DMS 273 (cell line): ENCODE data around the gene FBLN5.
"Not testable (repeated sequence)": the region's sequence is repeated elsewhere in the genome, so short reads cannot be mapped to it uniquely, and the experiment has no call there.

ENCODE experiments used
- DNase-seq: peaks from one replicate; lab custom pipeline; 2025; ENCODE audit not compliant: unreplicated experiment; lab: John Stamatoyannopoulos, UW

FBLN5 gene

GRCh38 chr14:91910196-91910595 is 37.3 kb downstream of the FBLN5 start:
- no peak for DNase-seq

DNA sequence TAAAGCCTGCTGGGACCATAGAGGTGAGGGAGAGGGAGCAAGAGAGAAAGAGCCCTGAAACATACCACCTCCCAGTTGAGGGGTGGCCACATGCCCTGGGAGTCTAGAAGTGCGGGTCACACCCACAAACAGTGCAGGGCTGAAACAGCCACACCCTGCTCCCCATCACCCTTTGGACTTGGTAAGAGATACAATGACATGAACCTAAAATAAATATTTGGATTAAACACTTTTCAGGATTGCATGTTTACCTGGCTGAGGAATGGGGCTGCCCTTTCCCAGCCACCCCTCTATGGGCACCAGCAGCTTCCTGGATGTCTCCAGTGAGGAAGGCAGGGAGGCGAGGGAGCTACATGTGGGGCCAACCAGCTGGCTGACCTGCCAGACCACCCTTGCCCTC is 41.1 kb downstream of the FBLN5 start:
- DNase-seq, result no peak

DNA sequence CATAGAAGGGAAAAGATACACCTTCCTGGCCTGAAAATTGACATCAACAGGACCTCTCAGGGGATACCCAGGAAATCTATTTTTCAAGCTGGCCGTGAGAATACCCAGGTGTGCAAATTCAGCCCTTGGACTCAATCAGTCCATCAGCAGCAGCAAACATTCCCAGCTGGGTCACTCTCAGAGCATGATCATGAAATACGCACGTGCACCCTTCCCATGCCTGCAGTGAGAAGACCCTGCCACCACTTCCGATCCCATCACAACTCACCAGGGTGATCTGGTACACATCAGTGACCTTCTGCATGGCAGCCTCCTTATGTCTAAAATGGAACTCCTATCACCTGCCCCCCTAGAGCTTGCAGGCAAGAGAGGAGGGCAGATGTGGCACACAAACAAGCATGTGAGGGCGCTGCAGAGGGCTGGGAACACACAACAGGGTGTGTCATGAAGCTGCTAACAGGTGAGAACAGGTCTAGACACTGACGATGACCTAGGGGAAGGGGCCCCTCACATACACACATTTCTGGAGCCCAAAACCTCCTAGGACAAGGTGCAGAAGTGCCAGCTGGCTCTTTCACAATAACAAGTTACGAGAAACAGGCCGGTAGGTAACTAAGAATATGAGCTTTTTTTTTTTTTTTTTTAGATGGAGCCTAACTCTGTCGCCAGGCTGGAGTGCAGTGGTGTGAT is 42.4 kb downstream of the FBLN5 start:
- no peak for DNase-seq

GRCh38 chr14:91904483-91904882 is 43.0 kb downstream of the FBLN5 start:
- DNase-seq, result no peak

DNA sequence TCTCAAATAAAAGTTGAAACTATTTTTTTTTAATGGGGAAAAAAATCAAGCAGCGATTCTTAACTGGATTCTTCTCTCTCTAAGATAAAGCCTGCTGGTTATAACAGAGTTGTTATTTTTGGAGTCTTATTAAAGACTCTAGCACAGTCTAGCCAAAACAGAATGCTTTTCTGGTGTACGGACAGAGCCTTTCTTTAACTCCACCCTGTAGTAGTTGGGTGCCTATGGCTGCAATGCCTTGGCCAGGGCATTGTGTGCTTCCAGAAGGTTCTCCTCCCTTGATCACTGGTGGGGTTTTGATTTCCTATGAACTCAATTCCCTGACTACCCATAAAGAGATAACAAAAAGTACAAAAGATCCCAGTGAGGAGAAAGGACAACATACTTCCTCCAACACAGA is 44.4 kb downstream of the FBLN5 start:
- DNase-seq, result no peak

GRCh38 chr14:91902336-91902735 is 45.2 kb downstream of the FBLN5 start:
- no peak for DNase-seq

DNA sequence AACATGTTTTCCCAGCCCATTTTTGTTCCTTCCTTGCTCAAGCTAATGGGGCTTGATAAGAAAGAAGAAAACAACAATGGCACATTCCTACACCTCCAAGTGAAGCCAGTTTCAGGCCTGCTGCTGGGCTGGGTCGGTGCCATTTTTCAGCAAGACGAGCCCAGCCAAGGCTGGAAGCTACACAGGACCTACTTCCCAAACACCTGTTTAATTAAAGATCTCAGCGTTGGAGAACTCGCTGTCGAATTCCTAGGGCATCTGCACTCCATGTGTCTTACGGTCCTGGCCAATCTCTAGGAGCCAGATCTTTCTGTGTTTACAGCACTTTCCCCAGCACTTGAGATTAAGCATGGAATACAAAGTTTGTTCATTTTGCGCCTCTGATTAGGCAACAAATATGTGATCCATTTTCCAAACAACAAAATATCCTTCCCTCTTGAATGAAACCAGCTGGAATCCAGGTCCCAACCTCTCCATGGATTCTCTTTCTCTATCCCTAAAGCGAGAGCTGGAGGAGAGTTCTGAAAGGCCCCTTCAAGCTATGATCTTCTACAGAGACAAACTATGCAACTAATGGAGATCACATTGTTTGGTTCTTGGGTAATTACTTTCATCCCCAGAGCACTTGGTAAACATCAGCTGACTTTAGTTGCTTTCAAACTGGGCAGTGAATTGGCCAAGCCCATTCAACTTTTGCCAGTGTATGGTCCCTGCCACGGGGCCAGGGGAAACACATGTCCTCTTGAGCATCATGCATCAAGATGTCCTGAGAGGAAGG is 45.9 kb downstream of the FBLN5 start:
- DNase-seq, result no peak

- DNase-seq, result no peak
These were observed 47.7 kb downstream of the FBLN5 start for GRCh38 chr14:91899806-91900205.

DNA sequence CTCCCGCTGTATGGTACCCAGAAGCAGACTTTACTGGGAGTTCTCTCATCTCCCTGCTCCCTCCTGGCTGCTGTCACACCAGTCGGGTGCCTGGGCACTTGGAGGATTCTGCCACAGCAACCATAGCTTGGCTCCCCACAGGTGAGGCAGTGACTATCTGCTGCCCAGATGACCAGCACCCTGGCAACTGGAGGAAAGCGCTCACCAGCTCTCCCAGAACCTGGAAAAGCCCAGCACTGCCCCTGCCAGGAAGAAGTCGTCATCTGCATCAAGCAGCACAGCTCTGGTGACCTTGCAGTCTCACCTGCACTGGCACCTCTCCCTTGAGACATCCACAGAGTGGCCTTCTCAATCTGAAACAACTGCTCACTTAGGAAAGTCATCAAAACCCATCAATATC is 48.3 kb downstream of the FBLN5 start:
- peak; percentile 17 for DNase-seq

- DNase-seq, result no peak
These were observed 49.1 kb downstream of the FBLN5 start for GRCh38 chr14:91898372-91898771.

DNA sequence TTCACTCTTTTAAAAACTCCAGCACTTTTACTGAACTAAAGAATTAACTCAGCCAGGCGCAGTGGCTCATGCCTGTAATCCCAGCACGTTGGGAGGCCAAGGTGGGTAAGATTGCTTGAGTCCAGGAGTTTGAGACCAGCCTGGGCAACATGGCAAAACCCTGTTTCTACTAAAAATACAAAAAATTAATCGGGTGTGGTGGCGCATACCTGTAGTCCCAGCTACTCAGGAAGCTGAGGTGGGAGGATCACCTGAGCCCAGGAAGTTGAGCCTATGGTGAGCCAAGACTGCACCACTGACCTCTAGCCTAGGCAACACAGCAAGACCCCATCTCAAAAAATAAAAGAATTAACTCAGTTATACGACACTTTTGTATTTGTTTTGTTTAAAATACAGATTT is 49.8 kb downstream of the FBLN5 start:
- not testable (repeated sequence) for DNase-seq

GRCh38 chr14:91897106-91897701 is 50.3 kb downstream of the FBLN5 start:
- DNase-seq, result no peak

DNA sequence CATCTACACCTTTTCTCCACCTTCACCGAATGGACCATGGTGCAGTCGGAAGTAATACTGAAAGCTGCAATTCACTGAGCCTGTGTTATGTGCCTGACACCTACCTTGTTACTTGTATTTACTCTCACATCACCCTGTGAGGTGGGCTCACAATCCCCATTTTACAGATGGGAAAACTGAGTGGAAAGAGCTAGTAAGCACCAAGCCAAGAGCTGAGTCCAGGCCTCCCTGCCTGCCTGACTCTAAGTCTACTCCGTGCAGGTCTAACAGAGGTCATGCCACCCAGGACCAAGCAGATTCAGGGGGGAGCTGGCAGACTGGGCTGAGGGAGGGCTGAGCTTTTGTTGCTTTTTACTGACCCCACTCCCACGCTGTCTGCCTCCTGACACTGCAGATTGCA is 51.1 kb downstream of the FBLN5 start:
- no peak for DNase-seq

GRCh38 chr14:91893669-91894068 is 53.8 kb downstream of the FBLN5 start:
- DNase-seq, result no peak

DNA sequence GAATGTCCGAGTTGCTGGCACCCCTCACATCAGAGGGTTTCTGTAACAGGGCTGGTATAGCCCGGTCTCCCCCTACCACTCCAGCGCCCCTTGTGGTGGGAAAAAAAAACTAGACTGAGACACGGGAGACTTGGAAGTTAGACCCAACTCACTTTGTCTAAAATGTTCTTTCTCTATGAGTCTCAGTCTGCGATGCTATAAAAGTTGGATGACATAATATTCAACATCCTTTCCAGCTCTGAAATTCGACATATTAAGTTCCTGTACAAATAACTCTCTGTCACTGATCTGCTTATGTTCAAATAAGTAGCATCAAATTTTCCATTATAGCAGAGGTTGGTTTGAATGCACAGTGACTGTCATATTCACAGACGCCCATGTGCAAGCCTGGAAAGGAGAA is 54.5 kb downstream of the FBLN5 start:
- DNase-seq, result peak; percentile 78

DNA sequence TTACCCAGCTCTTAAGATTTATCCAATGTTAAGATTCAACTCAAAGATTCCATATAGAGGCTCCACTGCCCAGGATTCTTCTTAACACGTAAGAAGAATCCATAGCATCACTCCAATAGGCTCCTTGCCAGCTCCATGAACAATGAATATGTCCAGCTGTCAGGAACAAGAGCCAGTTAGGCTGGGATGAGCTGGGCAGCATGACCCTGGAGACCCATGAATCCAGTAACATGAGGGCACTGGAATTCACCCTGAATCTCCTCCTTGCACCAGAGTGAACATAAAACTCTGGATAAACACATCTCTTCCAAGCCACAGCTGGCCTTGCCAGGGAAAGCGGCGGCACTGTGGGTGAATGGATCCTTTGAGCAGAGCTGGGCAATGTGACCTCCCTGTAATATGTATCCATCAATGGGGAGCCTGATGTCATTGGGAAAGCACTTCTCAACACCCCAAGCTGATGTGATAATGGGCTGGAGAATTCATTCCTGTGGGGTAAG is 55.7 kb downstream of the FBLN5 start:
- DNase-seq, result no peak

DNA sequence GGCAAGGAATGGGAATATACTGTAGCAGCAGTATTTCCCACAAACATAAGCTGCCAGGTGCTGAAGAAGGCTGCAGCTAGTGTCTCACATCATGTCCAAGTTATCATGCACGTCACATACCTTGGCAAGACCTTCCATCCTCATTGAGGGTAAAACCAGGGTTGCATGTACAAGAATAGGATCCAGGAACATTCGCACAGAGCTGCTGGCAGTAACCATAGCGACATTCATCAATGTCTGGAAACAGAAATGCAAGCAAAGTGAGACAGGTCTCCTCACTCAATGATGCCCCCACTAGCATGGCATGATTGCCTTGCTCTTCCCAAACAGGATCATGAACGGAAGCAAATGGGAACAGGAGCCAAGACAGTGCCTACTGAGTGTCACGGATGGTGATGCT is 56.4 kb downstream of the FBLN5 start:
- no peak for DNase-seq

- no peak for DNase-seq
These were observed 57.2 kb downstream of the FBLN5 start for GRCh38 chr14:91890291-91890749.

GRCh38 chr14:91889477-91890211 is 57.9 kb downstream of the FBLN5 start:
- peak; percentile 30 for DNase-seq

- no peak for DNase-seq
These were observed 58.6 kb downstream of the FBLN5 start for GRCh38 chr14:91888641-91889476.
